HG03354 (cell line): ENCODE results near the gene NEURL3.

Source experiments
- ATAC-seq: cut with Tn5 transposase; IDR thresholded peaks from one replicate; pipeline ENCODE4 v1.9.1; 2021; ENCODE audit warnings: mild to moderate bottlenecking; ENCODE audit not compliant: unreplicated experiment, poor library complexity, severe bottlenecking

Gene NEURL3

GRCh38 chr2:96541398-96542152 lies 36.4 kb upstream of the NEURL3 start:
- no peak for ATAC-seq

GRCh38 chr2:96540136-96540535 lies 35.0 kb upstream of the NEURL3 start:
- no peak for ATAC-seq

- no peak for ATAC-seq
Measured at GRCh38 chr2:96539215-96539920, 34.2 kb upstream of the NEURL3 start.

- no peak for ATAC-seq
Measured at GRCh38 chr2:96538487-96539214, 33.5 kb upstream of the NEURL3 start.

- peak; percentile 10 for ATAC-seq
Measured at GRCh38 chr2:96537734-96538486, 32.8 kb upstream of the NEURL3 start.

GRCh38 chr2:96537066-96537733 lies 32.0 kb upstream of the NEURL3 start:
- ATAC-seq, result peak; percentile 64

GRCh38 chr2:96536445-96537065 lies 31.4 kb upstream of the NEURL3 start, which contains the start of gene ARID5A:
Gene ARID5A, plus strand, starts transcription at chr2:96536752. Its CDS starts 75 bp downstream, at chr2:96536827.
- peak; percentile 59 for ATAC-seq

GRCh38 chr2:96535331-96535730 lies 30.2 kb upstream of the NEURL3 start:
- no peak for ATAC-seq

- ATAC-seq, result no peak
Measured at GRCh38 chr2:96534701-96535181, 29.6 kb upstream of the NEURL3 start.

- no peak for ATAC-seq
Measured at GRCh38 chr2:96534141-96534540, 29.0 kb upstream of the NEURL3 start.

GRCh38 chr2:96533292-96534073 lies 28.3 kb upstream of the NEURL3 start:
- no peak for ATAC-seq

- no peak for ATAC-seq
Measured at GRCh38 chr2:96532641-96533291, 27.6 kb upstream of the NEURL3 start.

- ATAC-seq, result peak; percentile 24
Measured at GRCh38 chr2:96531872-96532505, 26.8 kb upstream of the NEURL3 start.

GRCh38 chr2:96531366-96531765 lies 26.2 kb upstream of the NEURL3 start:
- no peak for ATAC-seq

- no peak for ATAC-seq
Measured at GRCh38 chr2:96530474-96531357, 25.6 kb upstream of the NEURL3 start.

- ATAC-seq, result no peak
Measured at GRCh38 chr2:96530144-96530430, 24.9 kb upstream of the NEURL3 start.
